Endothelial cell of umbilical vein (primary cell): ENCODE data around the gene ZFAND6. TPM values are rescaled to one million over a fixed set of nuclear protein-coding genes. Genes with fewer than 3 reads are reported as not detected.

ENCODE experiments used
- BruUV-seq: library from RNA; stranded (reverse); fragments of 400-500 nt; replicated peaks from 2 replicates; lab custom pipeline; 2021; lab: Mats Ljungman, UMichigan
- CTCF ChIA-PET: fragments of 300-600, 350-600 bp; sonication (Branson Sonifier 250); formaldehyde crosslinking; loops from one replicate; lab custom pipeline; 2021; ENCODE audit warnings: antibody characterized with exemption, inconsistent platforms; lab: Charles Lee
- POLR2A ChIA-PET: fragments of 300-600, 350-600 bp; sonication (Branson Sonifier 250); formaldehyde crosslinking; loops from one replicate; lab custom pipeline; 2021; ENCODE audit warnings: antibody characterized with exemption, inconsistent platforms; lab: Charles Lee
- DNase-seq: peaks from one replicate; pipeline ENCODE4 v3.0.0-alpha.2; 2011; ENCODE audit warnings: low read depth, low spot score
- FAIRE-seq: peaks from 2 replicates; lab custom pipeline; 2011; peaks lifted over from hg19 to GRCh38; lab: Jason Lieb, UNC
- H2AFZ ChIP-seq: 2 replicates; pipeline ENCODE4 v1.6.0; 2012; ENCODE audit warnings: low read depth, low read length, control low read depth, inconsistent platforms
- H3K27ac ChIP-seq: 2 replicates; pipeline ENCODE4 v1.5.1; 2011; ENCODE audit warnings: low read depth, mild to moderate bottlenecking, control low read depth, low read length, moderate library complexity; ENCODE audit not compliant: insufficient read depth
- H3K27me3 ChIP-seq, 2 experiments: 2 replicates each; pipeline versions ENCODE4 v1.6.0 to v1.6.1; 2011; ENCODE audit warnings: low read length in 2 of 2, mixed read lengths in 1 of 2; ENCODE audit not compliant: control insufficient read depth in 2 of 2, insufficient read depth in 2 of 2
- H3K36me3 ChIP-seq, 2 experiments: 2 replicates in 1 of 2; 3 replicates in 1 of 2; pipeline ENCODE4 v1.5.1; 2011; ENCODE audit warnings: low read length in 2 of 2, mild to moderate bottlenecking in 1 of 2, moderate library complexity in 1 of 2; ENCODE audit not compliant: control insufficient read depth in 2 of 2, insufficient read depth in 2 of 2; ENCODE audit errors: extremely low read depth in 1 of 2
- H3K4me1 ChIP-seq: 3 replicates; pipeline ENCODE4 v1.5.1; 2011; ENCODE audit warnings: mild to moderate bottlenecking, low read length; ENCODE audit not compliant: control insufficient read depth, insufficient read depth; ENCODE audit errors: extremely low read depth
- H3K4me2 ChIP-seq: 2 replicates; pipeline ENCODE4 v1.6.1; 2011; ENCODE audit warnings: low read length, control low read depth, mixed read lengths; ENCODE audit not compliant: insufficient read depth
- H3K4me3 ChIP-seq, 3 experiments: fragments of 200-600 bp in 1 of 3; sonication (generic), shearing (Covaris generic) in 1 of 3; replicated peaks in 1 of 3; 2 replicates each; pipeline ENCODE4 v1.5.1; 2011 to 2016; ENCODE audit warnings: control low read depth in 3 of 3, low read length in 3 of 3, mild to moderate bottlenecking in 2 of 3, inconsistent platforms in 1 of 3, low read depth in 1 of 3, moderate library complexity in 1 of 3; ENCODE audit not compliant: insufficient read depth in 1 of 3
- H3K79me2 ChIP-seq: 2 replicates; pipeline ENCODE4 v1.6.0; 2012; ENCODE audit warnings: low read length, inconsistent platforms; ENCODE audit not compliant: control insufficient read depth, insufficient read depth
- H3K9ac ChIP-seq: replicated peaks from 2 replicates; pipeline ENCODE3; 2011; ENCODE audit warnings: low read length, control low read depth; ENCODE audit not compliant: insufficient read depth; ENCODE audit errors: extremely low read depth
- H3K9me1 ChIP-seq: replicated peaks from 3 replicates; pipeline ENCODE4 v1.6.0; 2011; ENCODE audit warnings: mild to moderate bottlenecking, low read length; ENCODE audit not compliant: control insufficient read depth, insufficient read depth; ENCODE audit errors: extremely low read depth
- H3K9me3 ChIP-seq: replicated peaks from 2 replicates; pipeline ENCODE4 v1.5.1; 2012; ENCODE audit warnings: low read length, inconsistent platforms; ENCODE audit not compliant: control insufficient read depth, insufficient read depth
- H4K20me1 ChIP-seq: replicated peaks from 2 replicates; pipeline ENCODE3; 2011; ENCODE audit warnings: mild to moderate bottlenecking, low read length; ENCODE audit not compliant: control insufficient read depth, insufficient read depth; ENCODE audit errors: extremely low read depth
- FOS ChIP-seq: IDR thresholded peaks from 2 replicates; pipeline ENCODE4 v1.6.1; 2011; ENCODE audit warnings: mild to moderate bottlenecking, low read length, moderate library complexity, borderline replicate concordance; ENCODE audit not compliant: insufficient read depth
- GATA2 ChIP-seq: IDR thresholded peaks from 2 replicates; pipeline ENCODE4 v1.7.0; 2011; ENCODE audit warnings: low read depth, mild to moderate bottlenecking, moderate library complexity, mixed read lengths, low read length; ENCODE audit not compliant: insufficient read length, insufficient read depth
- JUN ChIP-seq: IDR thresholded peaks from 2 replicates; pipeline ENCODE4 v1.6.1; 2011; ENCODE audit warnings: borderline replicate concordance, low read depth; ENCODE audit not compliant: insufficient read length, insufficient read depth
- MAX ChIP-seq: IDR thresholded peaks from 2 replicates; pipeline ENCODE4 v1.6.1; 2011; ENCODE audit not compliant: insufficient read depth, insufficient read length
- MYC ChIP-seq: IDR thresholded peaks from one replicate; pipeline ENCODE4 v1.6.1; 2011; ENCODE audit warnings: mild to moderate bottlenecking, low read depth, low read length
- POLR2AphosphoS5 ChIP-seq: IDR thresholded peaks from 2 replicates; pipeline ENCODE4 v1.6.1; 2012; ENCODE audit warnings: low read depth, mild to moderate bottlenecking, control low read depth, low read length, moderate library complexity; ENCODE audit not compliant: insufficient read depth
- dilution Hi-C: fragments of 300-500 bp; cut with MboI; formaldehyde crosslinking; loops from one replicate; pipeline ENCODE4 v1.15.0; 2019; ENCODE audit warnings: low sequenced_read_pairs; ENCODE audit not compliant: extremely low pct_ligation_motif_present
- intact Hi-C: fragments of 100-400 bp; cut with micrococcal nuclease; formaldehyde crosslinking; loops from one replicate; pipeline ENCODE4 v1.10.0; 2022
- polyA plus RNA-seq, 4 experiments: library from polyadenylated mRNA; depleted of rRNA in 3 of 4; stranded (reverse) in 3 of 4; unstranded in 1 of 4; fragments of >200 nt; gene quantifications; 2 replicates each; pipeline versions ENCODE4 v1.2.1 to v1.2.3, GENCODE V29; 2011 to 2012; ENCODE audit warnings: missing spikeins in 1 of 4
- total RNA-seq: library from RNA; stranded (reverse); gene quantifications from 2 replicates; pipeline ENCODE4 v1.2.3, GENCODE V29; 2021

Gene ZFAND6
- total and polyA plus RNA-seq, 2 donors (not counting 3 experiments of a cell fraction or from before 2014, with no cell fraction given), result 50.3 to 97.9 TPM

- peak; percentile 77 for FAIRE-seq
- Histone ChIP-seq H3K79me2 (no peaks in the 10 kb centered on the region), H3K9me1 (no peaks in the 10 kb centered on the region), H3K9me3 (no peaks in the 10 kb centered on the region), H3K27ac (no peak overlapping the region), H2AFZ (peak overlapping the region; percentile 47), H3K4me1 (peaks cover 9% of the 10 kb centered on the region), H4K20me1 (no peaks in the 10 kb centered on the region), H3K4me3 (peak overlapping the region in 2 of 3 experiments; percentile 17 to 75), H3K36me3 (no peaks in the 10 kb centered on the region), H3K9ac (no peak overlapping the region), H3K4me2 (peak overlapping the region; percentile 44), H3K27me3 (peaks cover 0 to 2% of the 10 kb centered on the region in 2 experiments)
- BruUV-seq, result no TSS peak
- ChIA-PET POLR2A (interaction anchor here (0.6 to 1.3 kb wide), 2 partner anchors 17 to 34 kb away, joined by 3 to 6 read pairs; no protein-coding TSS in a partner anchor), CTCF (interaction anchor here (1.0 to 5.8 kb wide), 6 partner anchors 16 to 771 kb away, joined by 3 to 30 read pairs (median 4); no protein-coding TSS in a partner anchor)
- peak; percentile 86 for DNase-seq
- TF ChIP-seq JUN (no peak), FOS (no peak), MYC (no peak), GATA2 (no peak), MAX (no peak), POLR2AphosphoS5 (no peak)
- intact Hi-C loops (loop anchor here (1.0 to 2.0 kb wide), 3 partner anchors 92 to 229 kb away; no protein-coding TSS in a partner anchor), dilution Hi-C loops (no loop called here)
Observed at GRCh38 chr15:80152180-80152895, 92.9 kb downstream of the ZFAND6 start.
